Progenitor cell of endocrine pancreas (in vitro differentiated cells): Measurements from ENCODE around the gene CCDC33. TPM values are rescaled to one million over a fixed set of nuclear protein-coding genes. Genes with fewer than 3 reads are reported as not detected.

Source experiments
- DNase-seq: peaks from one replicate; pipeline ENCODE4 v3.0.0; 2021; ENCODE audit warnings: low spot score; ENCODE audit not compliant: unreplicated experiment
- H3K27ac Mint-ChIP-seq: 2 replicates; pipeline ENCODE4 v1.8.0; 2021; ENCODE audit warnings: mild to moderate bottlenecking, moderate library complexity, mixed read lengths
- H3K27me3 Mint-ChIP-seq: 2 replicates; pipeline ENCODE4 v1.8.0; 2021; ENCODE audit warnings: mixed read lengths
- H3K36me3 Mint-ChIP-seq: 2 replicates; pipeline ENCODE4 v1.8.0; 2022; ENCODE audit warnings: mixed read lengths; ENCODE audit not compliant: insufficient read depth
- H3K4me1 Mint-ChIP-seq: 2 replicates; pipeline ENCODE4 v1.8.0; 2021; ENCODE audit warnings: low read depth, mixed read lengths
- H3K4me3 Mint-ChIP-seq: 2 replicates; pipeline ENCODE4 v1.8.0; 2021; ENCODE audit warnings: low read depth, mild to moderate bottlenecking, moderate library complexity, mixed read lengths
- H3K9me3 Mint-ChIP-seq: 2 replicates; pipeline ENCODE4 v1.8.0; 2021; ENCODE audit warnings: low read depth, mixed read lengths
- total RNA-seq: library from RNA; stranded (reverse); gene quantifications from 2 replicates; pipeline ENCODE4 v1.2.1, GENCODE V29; 2021
- TF ChIP-seq, protein P1 (sequence below): fragments of 200-600 bp; sonication (generic); IDR thresholded peaks from one replicate; pipeline ENCODE4 v1.5.0; 2021; ENCODE audit warnings: antibody characterized with exemption, mild to moderate bottlenecking; ENCODE audit not compliant: unreplicated experiment

Gene CCDC33
- total RNA-seq, 1 donor from 2014 or later: 0.84 TPM

DNA sequence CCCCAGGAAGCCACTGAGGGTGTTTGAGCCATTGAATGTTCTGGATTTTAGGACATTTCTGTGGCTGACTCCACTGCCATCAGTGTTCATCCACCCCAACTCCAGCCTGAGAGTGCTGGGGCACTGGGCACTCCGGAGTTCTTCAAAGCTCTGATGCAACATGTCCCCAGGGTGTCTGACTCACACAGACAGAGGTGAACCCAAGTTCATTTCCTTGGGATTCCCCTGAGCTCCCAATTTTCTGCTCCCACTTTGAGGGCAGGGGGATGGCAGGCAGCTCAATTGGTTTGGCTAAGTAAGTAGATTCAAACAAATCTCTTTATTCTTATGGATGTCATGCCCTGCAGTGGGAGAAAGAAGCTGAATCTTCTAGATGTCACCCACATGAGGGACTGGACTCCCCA lies 35.7 kb upstream of the CCDC33 start:
- H3K36me3 Mint-ChIP-seq: no peaks in the 10 kb centered on the region
- no peak overlapping the region for H3K27ac Mint-ChIP-seq
- no peaks in the 10 kb centered on the region for H3K9me3 Mint-ChIP-seq
- TF ChIP-seq, protein P1, sequence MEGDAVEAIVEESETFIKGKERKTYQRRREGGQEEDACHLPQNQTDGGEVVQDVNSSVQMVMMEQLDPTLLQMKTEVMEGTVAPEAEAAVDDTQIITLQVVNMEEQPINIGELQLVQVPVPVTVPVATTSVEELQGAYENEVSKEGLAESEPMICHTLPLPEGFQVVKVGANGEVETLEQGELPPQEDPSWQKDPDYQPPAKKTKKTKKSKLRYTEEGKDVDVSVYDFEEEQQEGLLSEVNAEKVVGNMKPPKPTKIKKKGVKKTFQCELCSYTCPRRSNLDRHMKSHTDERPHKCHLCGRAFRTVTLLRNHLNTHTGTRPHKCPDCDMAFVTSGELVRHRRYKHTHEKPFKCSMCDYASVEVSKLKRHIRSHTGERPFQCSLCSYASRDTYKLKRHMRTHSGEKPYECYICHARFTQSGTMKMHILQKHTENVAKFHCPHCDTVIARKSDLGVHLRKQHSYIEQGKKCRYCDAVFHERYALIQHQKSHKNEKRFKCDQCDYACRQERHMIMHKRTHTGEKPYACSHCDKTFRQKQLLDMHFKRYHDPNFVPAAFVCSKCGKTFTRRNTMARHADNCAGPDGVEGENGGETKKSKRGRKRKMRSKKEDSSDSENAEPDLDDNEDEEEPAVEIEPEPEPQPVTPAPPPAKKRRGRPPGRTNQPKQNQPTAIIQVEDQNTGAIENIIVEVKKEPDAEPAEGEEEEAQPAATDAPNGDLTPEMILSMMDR: no peak
- H3K4me1 Mint-ChIP-seq: peaks cover 15% of the 10 kb centered on the region
- DNase-seq: no peak
- no peak overlapping the region for H3K4me3 Mint-ChIP-seq
- H3K27me3 Mint-ChIP-seq: peaks cover 35% of the 10 kb centered on the region

DNA sequence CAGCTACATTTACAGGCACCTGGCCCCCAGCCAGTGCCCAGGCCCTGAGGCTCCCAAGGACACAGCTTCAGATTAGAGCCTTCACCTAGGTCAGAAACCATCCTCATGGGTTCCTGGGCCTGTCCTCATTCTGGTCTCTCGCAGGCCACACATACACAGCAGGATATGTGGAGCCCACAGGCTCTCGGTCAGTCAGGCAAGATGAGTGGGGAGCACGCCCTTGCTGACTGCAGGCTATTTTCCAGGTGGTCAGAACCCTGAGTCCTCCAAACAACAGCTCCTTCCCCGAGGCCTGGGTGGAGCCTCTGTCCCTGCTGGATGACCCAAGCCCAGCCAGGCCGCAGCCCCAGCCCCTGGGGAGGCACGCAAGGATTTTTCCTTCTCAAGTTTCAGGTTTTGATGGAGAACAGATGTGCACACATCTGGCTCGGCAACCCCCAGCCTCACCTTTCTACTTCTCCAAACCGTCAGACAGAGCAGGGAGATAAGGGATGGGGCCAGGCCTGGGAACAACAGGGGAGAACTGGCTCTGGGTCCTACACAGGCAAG lies 35.2 kb upstream of the CCDC33 start:
- TF ChIP-seq, protein P1: no peak
- H3K9me3 Mint-ChIP-seq: no peaks in the 10 kb centered on the region
- peaks cover 15% of the 10 kb centered on the region for H3K4me1 Mint-ChIP-seq
- H3K36me3 Mint-ChIP-seq: no peaks in the 10 kb centered on the region
- no peak overlapping the region for H3K27ac Mint-ChIP-seq
- H3K27me3 Mint-ChIP-seq: peaks cover 35% of the 10 kb centered on the region
- no peak overlapping the region for H3K4me3 Mint-ChIP-seq
- DNase-seq: no peak

DNA sequence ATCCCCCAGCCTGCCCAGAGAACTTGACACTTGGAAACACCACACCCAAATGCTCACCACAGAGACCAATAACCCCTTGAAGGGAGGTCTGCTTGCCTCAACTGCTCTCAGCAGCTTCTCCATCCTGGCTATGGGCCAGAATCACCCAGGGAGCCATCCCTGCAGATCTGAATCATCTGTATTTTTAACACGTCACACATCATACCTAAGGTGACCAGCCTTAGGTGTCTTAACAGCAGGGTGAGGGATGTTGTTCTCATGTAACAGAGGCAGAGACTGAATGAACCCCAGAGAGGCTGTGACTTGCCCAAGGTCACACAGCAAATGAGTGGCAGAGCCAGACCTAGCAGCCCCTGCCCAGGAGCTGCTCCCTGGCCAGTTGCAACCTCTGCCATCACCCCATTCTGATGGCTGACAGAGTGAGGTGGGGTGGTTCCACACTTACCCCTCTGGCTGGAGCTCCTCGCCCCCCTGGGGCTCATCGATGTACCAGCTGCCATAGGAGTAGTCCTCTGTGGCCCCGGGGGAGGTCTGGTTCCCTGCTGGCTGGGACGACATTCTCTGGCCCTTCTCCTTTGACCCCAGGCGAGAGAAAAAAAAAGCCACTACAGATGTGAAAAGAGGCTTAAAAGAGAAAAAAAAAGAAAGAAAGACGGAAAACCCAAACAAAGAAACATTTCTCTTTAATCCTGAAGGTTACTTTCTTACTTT lies 34.3 kb upstream of the CCDC33 start:
- no peaks in the 10 kb centered on the region for H3K36me3 Mint-ChIP-seq
- TF ChIP-seq, protein P1: no peak
- H3K4me3 Mint-ChIP-seq: no peak overlapping the region

DNA sequence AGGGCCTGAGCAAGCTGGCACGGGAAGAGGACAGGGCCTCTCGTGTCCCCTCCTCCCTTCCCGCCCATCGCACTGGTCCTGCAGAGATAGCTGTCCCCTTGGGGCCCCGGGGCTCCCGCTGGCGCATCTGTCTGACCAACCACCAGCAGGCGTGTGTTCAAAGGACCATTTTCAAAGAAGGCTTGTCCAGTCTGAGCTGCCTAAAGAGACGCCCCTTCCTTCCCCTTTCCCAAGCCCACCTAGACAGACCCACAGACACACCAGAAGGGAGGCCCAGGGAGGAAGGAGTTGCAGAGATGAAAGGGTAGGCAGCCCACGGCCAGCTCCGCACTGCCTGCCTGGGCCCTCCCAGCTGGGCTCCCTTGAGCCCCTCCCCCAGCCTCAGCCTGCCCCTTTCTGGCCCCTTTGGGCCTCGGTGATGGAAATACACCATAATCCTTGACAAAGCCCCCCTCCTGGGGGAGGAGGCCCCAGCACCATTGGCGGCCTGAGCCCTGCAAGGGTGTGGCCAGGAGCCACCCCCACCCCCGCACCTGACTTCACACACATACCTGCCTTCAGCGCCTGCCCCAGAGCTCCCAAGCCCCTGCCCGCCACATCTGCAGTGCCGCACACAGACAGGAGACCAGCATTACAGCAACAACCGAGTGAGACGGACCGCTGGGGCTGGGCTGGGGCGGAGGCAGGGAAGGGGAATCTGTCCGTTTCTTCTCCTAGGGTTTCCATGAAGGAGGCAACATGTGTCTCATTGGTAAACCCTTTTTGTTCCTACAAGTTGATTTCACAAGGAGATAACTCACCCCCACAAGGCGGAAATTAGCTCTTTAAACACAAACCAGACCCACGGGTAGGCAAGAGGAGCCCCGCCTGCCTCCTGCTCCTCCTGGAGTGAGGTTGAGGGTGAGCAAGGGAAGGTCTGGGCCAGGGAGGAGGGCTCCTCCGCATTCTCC lies 33.4 kb upstream of the CCDC33 start, which contains the start of gene STRA6:
Gene STRA6, minus strand, starts transcription at position 336 of the 950 bp plus-strand sequence. CDS start 520 bp downstream, outside the sequence.
- Mint-ChIP-seq H3K36me3 (no peaks in the 10 kb centered on the region), H3K4me3 (peak within 1 kb of the TSS; percentile 51), H3K9me3 (no peaks in the 10 kb centered on the region), H3K27ac (peak within 1 kb of the TSS; percentile 65), H3K4me1 (peaks cover 16% of the 10 kb centered on the region), H3K27me3 (peaks cover 47% of the 10 kb centered on the region)
- TF ChIP-seq, protein P1: peak; percentile 30
- DNase-seq: peak; percentile 38

More for the DNA sequence above, 34.3 kb upstream of the CCDC33 start:
- H3K4me1 Mint-ChIP-seq: peaks cover 15% of the 10 kb centered on the region
- no peaks in the 10 kb centered on the region for H3K9me3 Mint-ChIP-seq
- no peak for DNase-seq
- H3K27me3 Mint-ChIP-seq: peaks cover 40% of the 10 kb centered on the region
- H3K27ac Mint-ChIP-seq: no peak overlapping the region

DNA sequence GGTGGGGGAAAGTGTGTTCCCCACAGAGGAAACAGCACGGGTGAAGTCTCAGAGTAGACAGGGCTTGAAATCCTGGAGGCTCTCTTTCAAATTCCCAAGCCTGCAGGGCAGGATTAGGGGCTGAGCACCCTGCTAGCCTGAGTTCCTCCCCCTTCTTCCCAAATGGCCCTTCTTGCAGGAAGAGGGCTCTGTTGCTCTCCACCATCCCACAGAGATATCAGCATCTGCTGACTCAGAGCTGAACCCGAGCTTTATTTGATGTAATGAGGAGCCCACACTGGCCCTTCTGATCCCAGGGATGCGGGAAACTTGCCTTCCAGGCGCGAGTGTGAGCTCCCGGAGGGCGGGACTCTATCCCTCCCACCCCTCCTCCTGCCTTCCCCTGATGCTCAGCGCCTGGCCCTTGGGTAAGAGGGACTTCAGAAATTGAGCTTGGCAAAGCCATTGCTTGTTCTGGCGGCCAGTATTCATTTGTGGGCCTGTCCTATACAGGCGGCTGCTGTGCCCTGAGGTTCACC lies 32.2 kb upstream of the CCDC33 start:
- Mint-ChIP-seq H3K27ac (no peak overlapping the region), H3K27me3 (peaks cover 52% of the 10 kb centered on the region), H3K36me3 (no peaks in the 10 kb centered on the region), H3K4me1 (peaks cover 23% of the 10 kb centered on the region), H3K4me3 (no peak overlapping the region), H3K9me3 (no peaks in the 10 kb centered on the region)
- TF ChIP-seq, protein P1: no peak
- no peak for DNase-seq
